GM12801 (cell line): Measurements from ENCODE around the gene FGF12.

ENCODE experiments used
- TF ChIP-seq, protein P1 (sequence below): IDR thresholded peaks from one replicate; pipeline ENCODE4 v1.5.1; 2011; ENCODE audit warnings: control low read depth; ENCODE audit not compliant: insufficient read length; ENCODE audit errors: extremely low read depth

Gene FGF12

DNA sequence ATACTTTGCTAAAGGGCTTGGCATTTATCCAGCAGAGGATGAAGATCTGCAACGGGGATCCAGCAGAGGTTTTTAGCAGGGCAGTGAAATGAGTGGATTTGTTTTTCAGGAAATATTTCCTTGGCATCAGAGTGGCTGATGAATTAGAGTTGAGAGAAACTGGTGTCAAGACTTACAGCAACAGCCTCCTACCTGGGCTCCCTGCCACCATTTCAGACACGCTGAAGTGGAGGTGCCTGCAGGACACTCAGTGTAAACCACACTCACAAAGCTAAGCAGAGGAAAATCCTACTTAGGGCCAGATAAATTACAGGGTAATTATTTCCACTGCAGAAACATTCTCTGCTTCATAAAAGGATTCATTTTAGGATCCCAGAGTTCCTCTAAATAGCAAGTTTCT, 519.7 kb downstream of the FGF12 start:
- TF ChIP-seq, protein P1, sequence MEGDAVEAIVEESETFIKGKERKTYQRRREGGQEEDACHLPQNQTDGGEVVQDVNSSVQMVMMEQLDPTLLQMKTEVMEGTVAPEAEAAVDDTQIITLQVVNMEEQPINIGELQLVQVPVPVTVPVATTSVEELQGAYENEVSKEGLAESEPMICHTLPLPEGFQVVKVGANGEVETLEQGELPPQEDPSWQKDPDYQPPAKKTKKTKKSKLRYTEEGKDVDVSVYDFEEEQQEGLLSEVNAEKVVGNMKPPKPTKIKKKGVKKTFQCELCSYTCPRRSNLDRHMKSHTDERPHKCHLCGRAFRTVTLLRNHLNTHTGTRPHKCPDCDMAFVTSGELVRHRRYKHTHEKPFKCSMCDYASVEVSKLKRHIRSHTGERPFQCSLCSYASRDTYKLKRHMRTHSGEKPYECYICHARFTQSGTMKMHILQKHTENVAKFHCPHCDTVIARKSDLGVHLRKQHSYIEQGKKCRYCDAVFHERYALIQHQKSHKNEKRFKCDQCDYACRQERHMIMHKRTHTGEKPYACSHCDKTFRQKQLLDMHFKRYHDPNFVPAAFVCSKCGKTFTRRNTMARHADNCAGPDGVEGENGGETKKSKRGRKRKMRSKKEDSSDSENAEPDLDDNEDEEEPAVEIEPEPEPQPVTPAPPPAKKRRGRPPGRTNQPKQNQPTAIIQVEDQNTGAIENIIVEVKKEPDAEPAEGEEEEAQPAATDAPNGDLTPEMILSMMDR: no peak

DNA sequence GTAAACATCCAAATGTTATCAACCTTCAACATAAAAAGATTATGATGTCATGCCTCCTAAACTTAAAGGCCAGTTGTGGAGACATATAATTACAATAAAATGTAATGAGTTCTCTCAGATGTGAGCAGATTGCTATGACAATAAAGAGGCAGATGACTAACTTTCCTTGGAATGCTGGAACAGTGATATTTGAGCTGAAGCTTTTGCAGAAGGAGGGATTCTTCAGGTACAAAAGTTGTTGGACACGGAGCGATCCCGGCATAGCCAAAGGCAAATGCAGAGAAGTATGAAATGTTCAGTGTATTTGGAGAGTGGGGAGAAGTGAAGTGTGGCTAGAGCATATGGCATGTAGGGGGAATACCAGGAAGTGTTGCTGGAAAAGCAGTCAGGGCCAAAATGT, 520.1 kb downstream of the FGF12 start:
- TF ChIP-seq, protein P1: no peak

DNA sequence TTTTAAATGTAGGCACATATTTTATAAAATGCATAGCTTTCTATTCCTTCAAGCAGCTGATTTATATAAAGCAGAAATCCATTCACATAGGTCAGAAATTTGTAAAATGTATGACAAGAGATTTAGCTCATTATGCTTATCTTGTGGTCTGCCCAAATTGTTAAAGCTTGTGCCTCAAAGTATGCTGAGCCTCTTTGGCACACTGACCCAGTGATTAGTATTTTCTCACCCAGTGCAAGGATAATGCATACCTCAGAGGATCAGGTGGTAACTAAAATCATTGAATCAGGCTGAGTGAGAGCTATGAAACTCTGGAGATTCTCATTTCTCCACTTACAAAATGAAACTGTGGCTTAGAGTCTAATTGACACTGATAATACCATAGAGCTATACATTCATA, 533.3 kb downstream of the FGF12 start:
- TF ChIP-seq, protein P1: no peak

DNA sequence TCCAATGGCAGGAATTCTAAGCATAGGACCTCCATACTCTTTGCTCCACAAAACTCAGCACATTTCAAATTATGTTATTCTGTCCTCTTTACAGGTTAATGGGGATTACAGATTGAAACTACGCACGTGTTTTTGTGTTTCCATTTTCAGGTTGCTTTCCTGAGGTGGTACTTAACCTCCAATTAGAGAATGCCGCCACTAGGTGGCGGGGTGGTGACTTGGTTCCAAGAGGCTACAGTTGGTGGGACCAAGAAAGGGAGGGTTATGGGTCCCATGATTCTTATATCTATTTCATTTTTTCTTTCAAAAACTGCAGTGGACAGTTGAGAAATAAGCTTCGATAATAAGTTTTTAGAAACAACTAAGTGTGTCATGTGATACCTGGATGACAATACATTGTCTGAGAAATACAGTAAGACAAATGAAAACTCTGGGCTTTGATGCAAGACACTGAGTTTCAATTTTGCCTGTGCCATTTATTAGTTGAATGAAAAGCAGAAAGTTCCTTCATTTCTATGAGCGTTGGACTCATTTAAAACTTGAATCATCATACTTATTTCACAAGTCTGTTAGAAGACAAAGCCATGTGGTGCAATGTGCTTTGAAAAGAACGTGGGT, 539.0 kb downstream of the FGF12 start:
- TF ChIP-seq, protein P1: no peak

DNA sequence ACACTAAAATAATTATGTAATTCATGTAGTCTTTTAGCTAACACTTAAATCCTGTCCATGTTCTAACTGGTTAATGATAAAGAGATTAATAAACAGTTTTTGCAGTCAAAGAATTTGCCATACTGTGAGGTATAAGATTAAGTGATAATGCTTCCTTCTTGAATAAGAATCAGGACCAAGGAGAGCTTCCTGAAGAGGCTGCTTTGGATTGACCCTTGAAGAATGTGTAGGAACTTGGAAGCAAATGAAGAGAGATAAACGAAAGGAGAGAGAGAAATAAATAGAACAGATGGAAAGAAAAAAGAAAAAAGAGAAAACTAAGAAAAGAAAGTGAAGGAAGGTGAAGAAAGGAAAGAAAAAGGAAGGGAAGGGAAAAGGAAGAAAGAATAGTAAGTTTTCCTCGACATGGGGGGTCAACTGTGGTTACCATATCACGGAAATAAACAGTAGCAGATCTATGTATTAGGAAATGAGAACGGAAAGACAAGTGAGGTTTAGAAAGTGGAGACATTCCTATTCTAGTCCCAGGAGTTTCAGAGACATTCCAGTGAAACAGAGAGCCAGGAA, 539.8 kb downstream of the FGF12 start:
- TF ChIP-seq, protein P1: no peak

DNA sequence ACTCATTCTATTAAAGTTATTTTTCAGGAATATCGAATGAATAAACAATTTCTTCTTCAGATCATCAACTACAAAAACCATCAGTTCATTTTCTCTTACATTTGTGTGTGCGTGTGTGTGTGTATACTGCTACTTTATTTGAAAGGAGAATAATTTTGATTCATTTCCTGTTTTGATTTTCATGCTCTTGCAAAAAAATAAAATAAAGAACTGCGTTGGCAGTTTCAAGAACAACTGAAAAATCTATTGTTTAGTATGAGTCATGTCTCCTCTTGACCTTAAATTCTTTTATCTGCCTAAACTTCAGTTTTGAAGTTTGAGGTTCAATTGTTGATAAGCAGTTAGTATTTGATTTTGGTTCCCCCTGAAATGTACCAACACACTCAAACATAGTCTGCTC, 540.8 kb downstream of the FGF12 start:
- TF ChIP-seq, protein P1: no peak

DNA sequence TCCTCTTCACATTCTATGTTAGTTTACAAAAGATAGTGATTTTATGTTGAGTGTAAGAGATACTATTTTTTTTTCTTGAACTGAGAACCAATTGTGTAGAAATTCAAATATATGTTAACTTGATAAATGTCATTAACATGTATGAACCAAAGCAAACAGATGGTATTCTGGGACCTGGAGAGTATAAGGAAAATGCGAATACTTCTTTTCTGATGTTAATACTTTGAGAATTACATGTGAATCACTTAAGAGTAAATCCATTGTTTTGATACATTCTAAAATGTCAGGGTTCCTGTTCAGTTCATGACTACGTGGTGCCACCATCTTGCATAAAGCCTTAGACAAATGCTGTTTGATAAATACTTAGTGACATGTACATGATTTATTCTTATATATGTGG, 541.3 kb downstream of the FGF12 start:
- TF ChIP-seq, protein P1: no peak
